GM12892 (cell line): Measurements from ENCODE around the gene SPATC1L.
"Not testable (repeated sequence)": the region's sequence is repeated elsewhere in the genome, so short reads cannot be mapped to it uniquely, and the experiment has no call there.

Experiments
- DNase-seq: peaks from one replicate; pipeline ENCODE4 v3.0.0; 2011; ENCODE audit not compliant: insufficient read length
- FAIRE-seq: peaks from 2 replicates; lab custom pipeline; 2011; peaks lifted over from hg19 to GRCh38; lab: Jason Lieb, UNC
- POLR2A ChIP-seq: IDR thresholded peaks from 2 replicates; pipeline ENCODE4 v1.6.1; 2011; ENCODE audit warnings: low read depth, low read length, control low read depth
- POLR2AphosphoS5 ChIP-seq: IDR thresholded peaks from 2 replicates; pipeline ENCODE4 v1.6.1; 2011; ENCODE audit warnings: low read depth, low read length, control low read depth
- TAF1 ChIP-seq: IDR thresholded peaks from 2 replicates; pipeline ENCODE4 v1.6.1; 2011; ENCODE audit warnings: low read depth, mild to moderate bottlenecking, control low read depth, low read length, borderline replicate concordance

Gene SPATC1L

DNA sequence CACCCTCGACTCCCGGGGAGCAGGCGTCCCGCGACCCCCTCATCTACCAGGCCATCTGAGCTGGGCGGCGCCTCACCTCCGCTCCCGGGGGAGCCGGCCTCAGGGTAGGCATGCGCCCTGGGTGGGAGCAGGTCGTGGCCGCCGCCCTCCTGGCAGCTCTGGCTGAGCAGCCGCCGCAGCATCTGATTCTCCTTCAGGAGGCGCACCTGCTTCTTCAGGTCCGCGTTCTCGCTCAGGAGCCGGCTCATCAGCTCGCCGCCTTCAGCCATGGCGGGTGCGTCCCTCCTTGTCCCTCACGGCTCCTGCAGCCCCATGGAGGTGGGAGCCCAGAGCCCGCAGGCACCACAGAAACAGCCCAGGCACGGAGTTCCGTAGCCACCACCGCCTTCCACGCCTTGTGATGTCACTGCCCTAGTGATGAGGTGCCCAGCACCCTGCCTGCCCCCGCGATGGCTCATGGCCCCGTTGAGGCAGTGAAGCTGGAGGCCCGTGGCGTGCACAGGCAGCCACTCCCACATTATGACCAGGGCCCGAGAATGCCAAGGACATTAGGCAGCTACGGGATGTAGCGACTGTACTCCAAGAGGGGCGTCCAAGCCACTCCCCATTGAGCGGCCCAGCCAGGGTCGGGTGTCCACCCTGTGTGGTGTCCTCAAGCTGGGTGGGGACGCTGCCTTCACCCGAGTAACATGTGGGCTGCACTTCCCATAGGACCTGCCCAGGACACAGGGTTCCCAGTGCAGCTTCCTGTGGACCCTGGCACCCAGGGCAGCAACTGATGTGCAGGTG lies 1.5 kb downstream of the SPATC1L start:
- no peak for FAIRE-seq
- TF ChIP-seq POLR2AphosphoS5 (no peak), POLR2A (no peak), TAF1 (no peak)
- DNase-seq, result no peak

DNA sequence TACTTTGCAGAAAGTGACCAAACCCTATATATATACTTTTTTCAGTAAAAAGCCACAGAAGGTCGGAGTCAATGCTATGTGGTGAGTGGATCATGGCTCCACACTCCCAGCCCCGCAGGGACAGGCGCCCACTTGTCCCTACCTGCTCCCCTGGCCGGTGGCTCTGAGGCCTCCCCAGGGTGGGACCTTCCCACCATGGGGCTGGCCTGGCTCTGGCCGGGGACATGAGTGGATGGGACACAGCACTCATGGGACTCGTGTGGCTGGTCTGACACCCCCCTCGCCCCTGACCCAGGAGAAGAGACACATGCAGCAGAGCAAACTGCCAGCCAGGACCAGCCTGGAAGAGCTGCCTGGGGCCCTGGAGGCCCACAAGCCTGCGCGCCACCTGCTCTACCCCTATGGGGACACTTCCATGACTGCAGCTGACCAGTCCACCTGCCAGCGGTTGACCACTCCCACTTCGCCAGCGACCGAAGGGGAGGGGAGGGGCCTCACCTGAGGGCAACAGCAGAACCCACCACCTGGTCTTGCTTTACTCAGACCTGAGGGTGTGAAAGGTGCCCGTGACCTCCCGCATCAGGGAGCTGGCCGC lies 2.2 kb downstream of the SPATC1L start:
- DNase-seq (no peak), FAIRE-seq (no peak)
- TF ChIP-seq POLR2AphosphoS5, result no peak
- no peak for TF ChIP-seq TAF1
- no peak for TF ChIP-seq POLR2A

DNA sequence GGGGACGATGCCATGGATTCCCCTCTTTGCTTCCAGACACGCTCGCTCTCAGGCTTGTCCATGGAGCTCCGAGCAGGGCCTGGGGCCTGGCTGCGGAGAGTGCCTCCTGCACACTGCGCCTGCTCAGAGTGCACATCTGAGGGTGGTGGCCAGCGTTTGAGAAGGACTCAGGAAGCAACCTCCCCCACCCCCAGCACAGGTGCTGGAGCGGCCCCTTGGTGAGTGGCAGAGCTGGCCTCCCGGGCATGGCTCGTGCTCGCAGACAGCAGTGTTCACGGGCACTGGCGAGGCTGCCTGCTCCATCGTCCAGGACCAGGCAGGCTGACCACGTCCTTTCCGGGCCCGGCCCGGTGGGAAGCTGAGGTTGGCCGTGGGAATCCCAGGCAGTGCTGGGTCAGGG lies 2.8 kb downstream of the SPATC1L start:
- TF ChIP-seq POLR2AphosphoS5, result no peak
- TF ChIP-seq POLR2A, result no peak
- no peak for TF ChIP-seq TAF1
- no peak for FAIRE-seq

DNA sequence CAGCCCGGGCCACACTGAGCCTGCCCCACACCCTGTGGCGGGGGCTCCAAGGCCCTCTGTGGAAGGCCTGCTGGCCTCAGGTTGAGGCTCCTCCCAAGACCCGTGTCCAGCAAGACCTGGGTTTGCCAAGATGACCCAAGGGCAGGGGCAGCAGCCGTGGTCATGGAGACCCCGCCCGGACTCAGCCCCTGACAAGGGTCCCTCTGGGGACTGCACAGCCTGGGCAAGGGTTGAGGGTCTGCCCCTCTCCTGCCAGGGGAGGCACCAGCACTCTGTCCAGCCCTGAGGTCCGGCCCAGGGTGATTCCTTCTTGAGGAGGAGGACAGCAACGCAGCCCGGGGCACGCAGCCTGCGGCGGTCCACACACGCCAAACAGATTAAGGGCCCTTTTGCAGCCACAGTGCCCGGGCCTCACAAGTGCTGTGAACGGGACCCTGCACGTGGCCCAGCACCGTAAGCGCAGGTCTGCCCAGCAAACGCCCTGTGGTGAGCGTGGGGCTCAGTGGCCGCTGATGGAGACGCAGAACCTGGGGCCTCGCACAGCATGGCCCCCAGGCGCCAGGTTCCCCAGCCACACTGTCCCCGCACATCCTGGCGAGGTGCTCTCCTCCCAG lies 3.4 kb downstream of the SPATC1L start:
- no peak for DNase-seq
- no peak for FAIRE-seq
- no peak for TF ChIP-seq POLR2AphosphoS5
- TF ChIP-seq POLR2A, result no peak
- TF ChIP-seq TAF1, result no peak

More for the DNA sequence above, 2.8 kb downstream of the SPATC1L start:
- DNase-seq, result no peak

DNA sequence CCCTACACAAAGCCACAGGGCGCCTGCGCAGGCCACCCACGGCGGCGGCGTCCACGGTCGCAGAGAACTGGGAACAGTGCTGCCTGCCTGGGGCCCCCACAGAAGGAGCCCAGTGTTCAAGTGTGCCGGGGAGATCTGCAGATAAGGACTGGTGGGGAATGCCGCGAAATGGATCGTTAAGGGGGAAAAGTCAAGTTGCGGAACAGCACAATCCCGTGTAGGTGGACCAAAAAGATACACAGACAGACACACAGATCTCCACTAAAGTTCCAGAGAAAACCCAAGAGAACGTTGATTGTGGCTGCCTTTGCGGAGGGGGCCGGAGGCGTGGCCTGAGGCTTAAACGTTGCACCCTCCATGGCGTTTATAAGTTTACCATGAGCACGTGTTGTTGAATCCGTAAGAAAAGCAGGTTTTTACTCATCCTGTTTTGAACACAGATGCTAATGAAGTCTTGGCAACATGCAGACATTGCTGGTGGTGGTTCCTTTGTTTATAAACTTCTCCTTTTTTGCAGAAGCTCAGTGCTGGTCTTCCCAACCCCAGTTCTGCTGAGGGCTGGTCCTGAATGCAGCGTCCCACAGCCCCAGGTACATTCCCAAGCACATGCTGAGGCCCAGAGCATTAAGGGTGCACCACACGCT lies 4.1 kb downstream of the SPATC1L start:
- TF ChIP-seq TAF1 (no peak), POLR2A (no peak), POLR2AphosphoS5 (no peak)
- no peak for DNase-seq
- no peak for FAIRE-seq

DNA sequence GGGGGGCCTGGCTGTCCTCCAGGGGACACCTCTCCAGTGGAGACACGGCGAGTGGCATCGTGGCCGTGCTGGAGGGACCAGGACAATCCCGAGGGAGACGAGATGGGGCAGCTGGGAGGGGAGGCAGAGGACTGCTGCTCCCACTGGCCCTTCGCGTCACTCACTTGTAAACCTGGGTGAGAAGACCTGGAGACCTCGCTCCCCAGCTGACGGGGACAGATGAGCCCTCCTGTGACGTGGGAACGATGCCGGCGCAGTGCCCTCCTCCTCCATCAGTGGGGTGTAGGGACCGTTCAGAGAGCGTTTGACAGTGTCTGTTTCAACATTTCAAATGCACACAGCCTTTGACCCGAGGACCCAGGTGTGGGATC lies 4.6 kb downstream of the SPATC1L start:
- FAIRE-seq, result no peak
- TF ChIP-seq POLR2A (no peak), TAF1 (no peak), POLR2AphosphoS5 (no peak)
- DNase-seq, result no peak

DNA sequence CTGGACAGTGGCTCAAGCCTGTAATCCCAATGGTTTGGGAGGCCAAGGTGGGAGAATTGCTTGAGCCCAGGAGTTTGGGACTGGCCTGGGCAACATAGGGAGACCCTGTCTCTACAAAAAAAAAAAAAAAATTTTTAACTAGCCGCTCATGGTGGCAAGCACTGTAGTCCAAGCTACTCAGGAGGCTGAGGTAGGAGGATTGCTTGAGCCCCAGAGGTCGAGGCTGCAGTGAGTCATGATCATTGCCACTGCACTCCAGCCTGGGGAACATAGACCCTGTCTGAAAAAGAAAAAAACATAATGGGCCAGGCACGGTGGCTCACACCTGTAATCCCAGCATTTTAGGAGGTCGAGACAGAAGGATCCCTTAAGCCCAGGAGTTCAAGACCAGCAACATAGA lies 5.3 kb downstream of the SPATC1L start:
- FAIRE-seq, result no peak
- no peak for DNase-seq
- TF ChIP-seq TAF1 (no peak), POLR2AphosphoS5 (no peak), POLR2A (no peak)

DNA sequence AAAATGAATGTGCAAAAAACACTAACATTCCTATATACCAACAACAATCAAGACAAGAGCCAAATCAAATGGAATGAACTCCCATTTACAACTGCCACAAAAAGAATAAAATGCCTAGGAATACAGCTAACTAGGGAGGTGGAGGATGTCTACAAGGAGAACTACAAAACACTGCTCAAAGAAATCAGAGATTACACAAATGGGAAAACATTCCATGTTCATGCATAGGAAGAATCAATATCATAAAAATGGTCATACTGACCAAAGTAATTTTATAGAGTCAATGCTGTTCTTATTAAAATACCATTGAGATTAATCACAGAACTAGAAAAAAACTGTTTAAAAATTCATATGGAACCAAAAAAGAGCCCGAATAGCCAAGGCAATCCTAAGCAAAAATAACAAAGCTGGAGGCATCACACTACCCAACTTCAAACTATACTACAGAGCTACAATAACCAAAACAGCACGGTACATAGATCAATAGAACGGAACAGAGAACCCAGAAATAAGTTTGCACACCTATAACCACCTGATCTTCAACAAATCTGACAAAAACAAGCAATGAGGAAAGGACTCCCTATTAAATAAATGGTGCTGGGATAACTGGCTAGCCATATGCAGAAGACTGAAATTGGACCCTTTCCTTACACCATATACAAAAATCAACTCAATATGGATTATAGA lies 7.7 kb downstream of the SPATC1L start:
- not testable (repeated sequence) for DNase-seq, FAIRE-seq

DNA sequence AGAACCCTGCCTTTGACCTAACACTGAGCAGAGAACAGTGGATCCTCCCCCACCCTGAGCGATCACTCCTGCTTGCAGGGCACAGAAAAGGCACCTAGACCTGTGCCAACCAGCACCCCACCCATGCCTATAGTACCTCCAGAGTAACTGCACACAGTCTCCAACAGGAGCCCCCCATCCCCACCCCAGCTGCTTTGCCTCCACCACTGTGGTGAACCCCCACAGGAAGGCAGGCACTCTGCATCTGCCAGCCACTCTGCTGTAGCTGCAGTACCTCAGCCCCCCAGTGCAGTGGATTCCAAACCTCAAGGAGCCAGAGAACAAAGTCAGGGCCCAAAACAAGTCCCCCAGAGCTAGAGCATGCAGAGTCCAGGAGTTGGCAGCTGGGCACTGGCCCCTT lies 10.7 kb downstream of the SPATC1L start:
- TF ChIP-seq TAF1 (no peak), POLR2A (no peak), POLR2AphosphoS5 (no peak)
- DNase-seq (no peak), FAIRE-seq (no peak)

DNA sequence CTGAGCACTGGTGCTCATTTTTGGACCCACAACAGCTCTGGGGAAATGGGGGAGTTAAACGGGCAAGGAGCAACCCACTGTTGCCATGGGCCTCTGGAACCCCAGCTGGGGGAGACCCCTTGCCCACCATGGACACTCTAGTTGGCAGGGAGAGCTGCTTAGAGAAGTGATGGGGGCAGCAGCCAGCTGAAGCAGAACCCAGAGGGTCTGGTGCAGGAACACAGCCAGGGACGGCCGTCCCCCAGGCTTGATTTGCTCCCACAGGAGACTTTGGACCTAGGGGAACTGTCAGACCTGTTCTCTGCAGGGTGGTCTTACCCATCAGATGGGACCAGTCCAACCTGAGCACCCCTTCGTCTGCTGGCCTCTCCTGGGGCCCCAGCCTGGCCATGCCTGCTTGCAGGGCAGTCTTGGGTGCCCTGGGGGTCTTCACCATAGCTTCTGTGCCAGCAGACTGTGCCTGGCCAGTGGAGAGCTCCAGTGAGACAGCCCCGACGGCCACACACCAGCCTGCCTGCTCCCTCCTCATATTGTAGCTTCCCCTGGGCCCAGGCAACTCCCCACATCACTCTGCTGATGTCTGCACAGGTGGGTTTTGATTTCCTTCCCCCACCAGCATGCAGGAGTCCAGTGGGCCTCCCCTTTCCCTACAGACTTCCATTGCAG lies 11.3 kb downstream of the SPATC1L start:
- no peak for TF ChIP-seq TAF1
- DNase-seq (no peak), FAIRE-seq (no peak)

DNA sequence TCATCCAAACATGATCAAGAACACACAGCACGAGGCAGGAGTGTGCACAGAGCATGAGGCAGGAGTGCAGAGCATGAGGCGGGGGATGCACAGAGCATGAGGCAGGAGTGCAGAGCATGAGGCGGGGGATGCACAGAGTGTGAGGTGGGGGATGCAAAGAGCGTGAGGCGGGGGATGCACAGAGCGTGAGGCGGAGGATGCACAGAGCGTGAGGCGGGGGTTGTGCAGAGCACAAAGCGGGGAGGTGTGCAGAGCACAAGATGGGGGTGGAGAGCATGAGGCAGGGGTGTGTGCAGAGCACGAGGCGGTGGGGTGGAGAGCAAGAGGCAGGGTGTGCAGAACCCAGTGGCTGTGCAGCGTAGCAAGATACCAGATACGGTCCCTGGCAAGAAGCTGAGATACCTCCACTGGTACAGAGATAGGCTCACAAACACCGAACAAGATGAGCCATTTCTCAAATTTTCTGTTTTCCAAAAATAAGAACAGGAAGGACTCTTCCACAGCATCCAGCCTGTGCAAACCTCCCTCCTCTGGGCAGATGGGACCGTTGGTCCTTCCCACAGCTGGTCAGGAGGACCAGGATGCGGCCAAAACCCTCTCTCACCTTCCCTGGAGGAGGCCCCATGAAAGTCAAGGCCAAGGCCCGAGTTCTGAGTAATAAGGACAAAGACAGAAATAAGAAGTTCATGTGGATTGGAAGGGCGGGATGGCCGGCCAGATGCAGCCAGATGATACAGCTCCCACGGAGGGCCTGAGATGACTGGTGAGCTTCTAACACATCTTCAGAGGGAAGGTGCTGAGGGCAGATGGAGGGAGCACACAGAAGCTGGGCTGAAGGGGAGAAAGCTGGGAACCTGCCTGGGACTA lies 12.0 kb downstream of the SPATC1L start:
- no peak for DNase-seq
- FAIRE-seq, result no peak
- TF ChIP-seq POLR2A, result no peak
- no peak for TF ChIP-seq POLR2AphosphoS5
- no peak for TF ChIP-seq TAF1
